ENCODE measurements around the gene ZBP1.

Gene ZBP1

DNA sequence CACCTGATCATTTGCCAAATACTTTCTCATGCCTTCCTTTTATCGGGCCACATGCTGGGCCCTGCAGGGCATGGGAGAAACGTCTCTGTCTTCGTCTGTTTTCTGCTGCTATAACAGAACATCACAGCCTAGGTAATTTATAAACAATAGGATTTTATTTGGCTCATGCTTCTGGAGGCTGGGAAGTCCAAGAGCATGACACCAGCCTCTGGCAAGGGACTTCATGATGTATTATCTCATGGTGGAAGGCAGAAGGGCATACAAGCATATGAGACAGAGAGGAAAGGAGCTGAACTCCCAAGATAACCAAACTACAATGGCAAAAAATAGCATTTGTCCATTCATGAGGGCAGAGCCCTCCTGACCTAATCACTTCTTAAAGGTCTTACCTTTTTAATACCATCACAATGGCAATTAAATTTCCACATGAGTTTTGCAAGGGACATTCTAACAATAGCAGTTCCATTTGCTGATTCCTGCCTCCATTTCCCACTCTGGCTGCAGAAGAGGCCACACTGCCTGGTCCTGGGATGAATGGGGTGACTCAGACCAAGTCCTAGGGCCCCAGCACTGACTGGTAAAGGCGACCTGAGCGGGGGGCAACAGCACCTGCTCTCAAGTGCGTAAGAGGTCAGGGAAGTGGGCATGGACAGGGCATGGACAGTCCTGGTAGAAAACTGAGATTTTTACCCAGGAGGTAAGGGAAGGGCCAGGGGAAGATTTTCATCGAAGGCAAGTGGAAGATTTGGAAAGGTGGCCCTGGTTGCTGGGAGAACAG, 5.1 kb upstream of the ZBP1 start:
- TF ChIP-seq, protein P1, sequence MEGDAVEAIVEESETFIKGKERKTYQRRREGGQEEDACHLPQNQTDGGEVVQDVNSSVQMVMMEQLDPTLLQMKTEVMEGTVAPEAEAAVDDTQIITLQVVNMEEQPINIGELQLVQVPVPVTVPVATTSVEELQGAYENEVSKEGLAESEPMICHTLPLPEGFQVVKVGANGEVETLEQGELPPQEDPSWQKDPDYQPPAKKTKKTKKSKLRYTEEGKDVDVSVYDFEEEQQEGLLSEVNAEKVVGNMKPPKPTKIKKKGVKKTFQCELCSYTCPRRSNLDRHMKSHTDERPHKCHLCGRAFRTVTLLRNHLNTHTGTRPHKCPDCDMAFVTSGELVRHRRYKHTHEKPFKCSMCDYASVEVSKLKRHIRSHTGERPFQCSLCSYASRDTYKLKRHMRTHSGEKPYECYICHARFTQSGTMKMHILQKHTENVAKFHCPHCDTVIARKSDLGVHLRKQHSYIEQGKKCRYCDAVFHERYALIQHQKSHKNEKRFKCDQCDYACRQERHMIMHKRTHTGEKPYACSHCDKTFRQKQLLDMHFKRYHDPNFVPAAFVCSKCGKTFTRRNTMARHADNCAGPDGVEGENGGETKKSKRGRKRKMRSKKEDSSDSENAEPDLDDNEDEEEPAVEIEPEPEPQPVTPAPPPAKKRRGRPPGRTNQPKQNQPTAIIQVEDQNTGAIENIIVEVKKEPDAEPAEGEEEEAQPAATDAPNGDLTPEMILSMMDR (conservative IDR thresholded peaks at IDR 0.05; ENCODE audit: low read depth, low read length), result no peak
- no peak for DNase-seq (ENCODE audit: low read depth)
- no peak overlapping the region for H3K4me3 ChIP-seq (ENCODE audit: low read depth, low read length)

DNA sequence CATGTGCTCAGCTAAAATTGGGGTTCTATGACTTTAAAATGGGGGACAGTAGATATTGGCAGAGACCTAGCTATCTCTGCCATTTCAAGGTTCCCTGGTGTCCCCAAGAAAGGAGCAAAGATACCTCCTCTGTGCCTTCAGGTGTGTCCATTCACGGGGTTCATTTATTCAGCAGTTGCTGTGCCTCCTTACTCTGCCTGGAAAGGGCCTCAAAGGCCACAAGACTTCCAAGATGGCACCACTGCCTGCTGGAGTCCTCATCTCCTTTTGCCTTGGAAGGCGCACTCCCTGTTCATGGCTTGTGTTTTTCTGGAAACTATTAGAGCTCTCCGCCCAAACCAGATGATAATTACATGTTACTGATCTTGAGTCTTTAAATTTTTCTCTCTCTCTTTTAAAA, 3.9 kb upstream of the ZBP1 start:
- no peak for DNase-seq (ENCODE audit: low read depth)
- no peak overlapping the region for H3K4me3 ChIP-seq (ENCODE audit: low read depth, low read length)
- TF ChIP-seq, protein P1 (conservative IDR thresholded peaks at IDR 0.05; ENCODE audit: low read depth, low read length), result no peak

DNA sequence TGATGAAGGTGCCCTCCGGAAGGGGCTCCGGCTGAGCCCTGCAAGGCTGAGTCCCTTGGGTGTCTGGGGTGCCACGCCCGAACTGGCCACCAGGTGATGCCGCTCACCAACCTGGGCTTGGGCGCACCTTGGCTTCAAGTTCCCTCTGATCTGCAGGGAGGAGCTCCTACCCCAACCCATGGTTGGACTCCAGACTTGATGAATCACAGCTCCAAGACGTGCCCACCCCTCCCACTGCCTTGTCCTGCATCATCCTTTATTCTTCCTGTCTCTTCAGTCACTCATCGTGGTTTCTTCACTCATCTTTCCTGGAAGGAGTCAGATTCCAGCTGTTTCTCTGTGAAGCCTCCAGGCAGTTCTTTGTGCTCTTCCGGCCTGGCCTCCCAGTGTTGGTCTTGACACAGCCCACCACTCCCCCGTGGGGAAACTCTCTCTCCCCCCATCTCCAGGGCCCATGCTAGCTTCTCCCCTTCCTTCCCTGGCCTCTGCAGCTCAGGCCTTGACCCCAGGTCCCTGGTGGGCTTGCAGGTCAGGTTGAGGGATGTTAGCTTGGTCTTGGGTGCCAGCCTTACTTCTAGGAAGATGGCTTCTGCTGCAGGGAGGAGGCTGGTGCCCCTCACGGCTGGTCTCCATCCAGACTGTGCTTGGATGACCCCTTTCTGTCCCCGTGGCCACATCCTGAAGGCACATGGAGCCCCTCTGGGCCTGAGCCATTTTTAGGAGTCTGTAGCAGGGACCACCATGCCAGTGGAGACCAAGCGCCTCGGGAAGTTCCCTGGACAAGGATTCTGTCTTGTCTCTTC, 2.6 kb upstream of the ZBP1 start:
- H3K4me3 ChIP-seq (ENCODE audit: low read depth, low read length), result no peak overlapping the region
- peak; percentile 71 for DNase-seq (ENCODE audit: low read depth)
- TF ChIP-seq, protein P1 (conservative IDR thresholded peaks at IDR 0.05; ENCODE audit: low read depth, low read length), result peak; percentile 92

DNA sequence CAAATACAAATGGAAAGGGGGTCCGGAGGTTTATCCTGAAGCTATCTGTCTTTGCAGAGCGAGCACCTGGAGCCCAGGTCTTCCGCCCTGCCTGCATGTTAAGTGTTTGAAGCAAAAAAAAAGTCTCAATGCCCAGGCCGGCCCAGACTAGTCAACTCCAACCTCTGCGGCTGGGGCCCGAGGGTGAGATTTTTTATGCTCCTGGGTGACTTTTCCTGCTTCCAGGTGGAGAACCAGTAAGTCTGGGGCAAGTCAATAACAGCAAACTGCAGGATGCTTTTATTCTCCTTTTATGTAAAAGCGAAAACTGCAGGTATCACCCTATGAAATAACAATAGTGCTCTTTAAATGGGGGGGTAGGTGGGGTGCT, 2.0 kb upstream of the ZBP1 start:
- H3K4me3 ChIP-seq (ENCODE audit: low read depth, low read length), result no peak overlapping the region
- TF ChIP-seq, protein P1 (conservative IDR thresholded peaks at IDR 0.05; ENCODE audit: low read depth, low read length), result no peak
- no peak for DNase-seq (ENCODE audit: low read depth)

DNA sequence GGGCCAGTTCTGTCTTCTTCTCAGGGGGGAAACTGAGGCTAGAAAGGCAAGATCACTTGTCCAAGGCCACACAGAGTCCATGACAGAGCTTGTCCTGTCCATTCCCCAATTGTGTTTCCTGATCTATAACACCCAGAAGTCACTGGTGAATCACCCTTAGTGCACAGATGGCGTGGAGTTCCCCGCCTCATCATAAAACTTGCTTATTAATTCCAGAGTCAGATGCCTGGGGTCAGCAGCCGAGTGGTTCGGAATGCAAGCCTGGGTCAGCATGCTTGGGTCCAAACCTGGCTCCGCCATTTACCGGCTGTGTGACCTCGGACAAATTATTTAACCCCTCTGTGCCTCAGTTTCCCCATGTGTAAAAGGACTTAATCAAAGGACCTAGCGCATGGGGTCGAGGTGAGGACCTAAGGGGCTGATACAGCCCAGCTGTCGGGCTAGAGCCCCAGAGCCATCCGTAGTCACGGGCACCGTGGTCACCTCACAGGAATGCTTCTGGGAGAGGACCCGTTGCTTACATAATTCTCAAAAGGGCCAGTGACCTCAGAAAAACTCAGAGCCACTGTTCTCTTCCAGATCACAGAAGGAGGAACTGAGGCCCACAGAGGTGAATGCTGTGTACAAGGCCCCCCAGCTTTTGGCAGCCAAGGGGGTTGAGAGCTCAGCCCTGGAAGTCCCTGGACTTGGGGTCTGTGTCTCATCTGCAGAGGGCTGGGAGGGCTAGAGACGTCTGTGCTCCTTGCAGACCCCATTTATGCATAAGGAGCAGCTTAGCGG, 1.4 kb upstream of the ZBP1 start:
- no peak overlapping the region for H3K4me3 ChIP-seq (ENCODE audit: low read depth, low read length)
- TF ChIP-seq, protein P1 (conservative IDR thresholded peaks at IDR 0.05; ENCODE audit: low read depth, low read length), result no peak

DNA sequence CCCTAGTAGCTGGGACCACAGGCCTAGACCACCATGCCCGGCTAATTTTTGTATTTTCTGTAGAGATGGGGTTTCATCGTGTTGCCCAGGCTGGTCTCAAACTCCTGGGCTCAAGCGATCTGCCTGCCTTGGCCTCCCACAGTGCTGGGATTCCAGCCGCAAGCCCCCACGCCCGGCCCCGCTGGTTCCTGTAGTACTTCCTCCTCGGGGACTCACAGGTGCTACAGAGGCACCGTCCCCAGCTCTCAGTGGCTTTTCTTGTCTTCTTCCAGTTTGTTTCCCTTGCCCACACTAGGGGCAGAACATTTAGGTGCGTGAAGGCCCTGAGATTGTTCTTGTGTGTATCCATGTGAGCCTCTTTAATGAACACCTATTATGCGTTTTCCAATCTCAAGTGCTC, 773 bp upstream of the ZBP1 start:
- TF ChIP-seq, protein P1 (conservative IDR thresholded peaks at IDR 0.05; ENCODE audit: low read depth, low read length), result no peak
- no peak for DNase-seq (ENCODE audit: low read depth)
- no peak overlapping the region for H3K4me3 ChIP-seq (ENCODE audit: low read depth, low read length)

More for the DNA sequence above, 1.4 kb upstream of the ZBP1 start:
- DNase-seq (ENCODE audit: low read depth), result no peak
